ENCODE results near the gene KLHDC8A.
"Not testable (repeated sequence)": the region's sequence is repeated elsewhere in the genome, so short reads cannot be mapped to it uniquely, and the experiment has no call there.

The KLHDC8A gene

GRCh38 chr1:205391386-205391785 lies 34.7 kb upstream of the KLHDC8A start:
- no peak for DNase-seq (ENCODE audit: low read depth)
- no peak for TF ChIP-seq CTCF (conservative IDR thresholded peaks at IDR 0.05; ENCODE audit: control insufficient read depth, insufficient read depth, low read depth, low read length)
- H3K4me3 ChIP-seq (ENCODE audit: control insufficient read depth, low read depth, low read length), result no peak overlapping the region

- no peak for DNase-seq (ENCODE audit: low read depth)
- no peak for TF ChIP-seq CTCF (conservative IDR thresholded peaks at IDR 0.05; ENCODE audit: control insufficient read depth, insufficient read depth, low read depth, low read length)
These were observed 31.1 kb upstream of the KLHDC8A start for GRCh38 chr1:205387845-205388244.

GRCh38 chr1:205382990-205383389 lies 26.3 kb upstream of the KLHDC8A start:
- DNase-seq (ENCODE audit: low read depth), result not testable (repeated sequence)

More at GRCh38 chr1:205387845-205388244, 31.1 kb upstream of the KLHDC8A start:
- no peak overlapping the region for H3K4me3 ChIP-seq (ENCODE audit: control insufficient read depth, low read depth, low read length)

GRCh38 chr1:205382561-205382960 lies 25.8 kb upstream of the KLHDC8A start:
- TF ChIP-seq CTCF (conservative IDR thresholded peaks at IDR 0.05; ENCODE audit: control insufficient read depth, insufficient read depth, low read depth, low read length), result no peak
- DNase-seq (ENCODE audit: low read depth), result no peak
- no peak overlapping the region for H3K4me3 ChIP-seq (ENCODE audit: control insufficient read depth, low read depth, low read length)

More at GRCh38 chr1:205382990-205383389, 26.3 kb upstream of the KLHDC8A start:
- H3K4me3 ChIP-seq (ENCODE audit: control insufficient read depth, low read depth, low read length), result not testable (repeated sequence)

GRCh38 chr1:205381305-205381704 lies 24.6 kb upstream of the KLHDC8A start:
- no peak for DNase-seq (ENCODE audit: low read depth)
- no peak for TF ChIP-seq CTCF (conservative IDR thresholded peaks at IDR 0.05; ENCODE audit: control insufficient read depth, insufficient read depth, low read depth, low read length)

GRCh38 chr1:205380882-205381281 lies 24.2 kb upstream of the KLHDC8A start:
- TF ChIP-seq CTCF (conservative IDR thresholded peaks at IDR 0.05; ENCODE audit: control insufficient read depth, insufficient read depth, low read depth, low read length), result no peak
- no peak overlapping the region for H3K4me3 ChIP-seq (ENCODE audit: control insufficient read depth, low read depth, low read length)
- no peak for DNase-seq (ENCODE audit: low read depth)

More at GRCh38 chr1:205381305-205381704, 24.6 kb upstream of the KLHDC8A start:
- no peak overlapping the region for H3K4me3 ChIP-seq (ENCODE audit: control insufficient read depth, low read depth, low read length)

GRCh38 chr1:205379056-205379455 lies 22.3 kb upstream of the KLHDC8A start:
- no peak for TF ChIP-seq CTCF (conservative IDR thresholded peaks at IDR 0.05; ENCODE audit: control insufficient read depth, insufficient read depth, low read depth, low read length)
- no peak for DNase-seq (ENCODE audit: low read depth)
- no peak overlapping the region for H3K4me3 ChIP-seq (ENCODE audit: control insufficient read depth, low read depth, low read length)
